GM21619 (cell line): ENCODE results near the gene YY1.
A peak's percentile ranks its signal among the peaks of the same experiment; 100 is the strongest.
"Not testable (repeated sequence)": the region's sequence is repeated elsewhere in the genome, so short reads cannot be mapped to it uniquely, and the experiment has no call there.

Experiments used
- ATAC-seq: cut with Tn5 transposase; IDR thresholded peaks from one replicate; pipeline ENCODE4 v1.9.1; 2021; ENCODE audit not compliant: unreplicated experiment

Gene YY1

GRCh38 chr14:100238419-100239210 lies at the start of gene YY1:
Gene YY1 (plus strand): TSS chr14:100239144. CDS start chr14:100239245, 101 bp downstream.
- ATAC-seq, result peak; percentile 73

- ATAC-seq, result no peak
Observed at GRCh38 chr14:100190126-100190525, 48.8 kb upstream of the YY1 start.

GRCh38 chr14:100191584-100192249 lies 47.2 kb upstream of the YY1 start:
- no peak for ATAC-seq

GRCh38 chr14:100192250-100192671 lies 46.7 kb upstream of the YY1 start:
- ATAC-seq, result no peak

GRCh38 chr14:100192672-100193416 lies 46.1 kb upstream of the YY1 start:
- ATAC-seq, result peak; percentile 99

DNA sequence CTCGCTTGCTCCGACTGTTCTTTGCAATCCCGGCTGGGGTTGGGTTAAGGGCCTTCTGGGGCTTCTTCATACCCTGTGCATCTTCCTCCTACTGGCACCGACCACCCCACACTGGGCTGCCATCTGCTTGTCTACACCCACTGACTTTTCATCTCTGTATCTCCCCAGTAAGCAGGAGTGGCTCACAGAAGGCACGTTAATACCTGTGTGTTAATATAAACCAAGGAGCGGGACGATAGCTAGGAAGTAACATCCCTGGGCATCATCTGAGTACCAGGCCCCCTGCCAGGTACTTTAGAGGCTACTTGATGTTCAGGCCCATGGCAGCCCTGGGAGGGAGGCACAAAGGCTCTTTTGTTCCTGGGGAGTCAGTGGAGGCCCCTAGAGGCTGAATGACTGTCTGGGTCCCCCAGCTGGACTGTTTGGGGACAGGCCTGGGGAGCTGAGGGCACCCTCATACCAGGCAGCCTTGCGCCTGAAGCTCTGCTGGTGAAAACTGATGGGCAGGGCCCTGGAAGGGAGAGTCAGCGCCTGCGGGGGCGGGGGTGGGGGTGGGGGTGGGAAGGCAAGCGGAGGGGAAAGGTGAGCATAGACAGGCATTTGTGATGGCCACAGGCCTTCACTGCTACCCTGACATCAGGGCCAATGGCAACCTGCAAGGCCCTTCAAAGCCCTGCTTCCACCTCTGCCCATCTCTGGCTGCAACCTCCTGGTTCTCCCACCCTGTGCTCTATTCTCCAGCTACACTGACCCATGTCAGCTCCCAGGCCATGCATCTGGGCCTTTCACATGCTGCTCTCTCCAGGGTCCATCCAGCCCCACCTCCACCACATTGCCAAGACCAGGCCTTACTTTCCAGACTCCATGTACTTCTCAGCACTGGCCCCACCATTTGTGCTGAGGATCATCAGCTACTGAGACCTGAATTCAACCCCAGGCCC lies 45.3 kb upstream of the YY1 start:
- no peak for ATAC-seq

GRCh38 chr14:100199240-100199860 lies 39.6 kb upstream of the YY1 start:
- no peak for ATAC-seq

- no peak for ATAC-seq
Observed at GRCh38 chr14:100200311-100200710, 38.6 kb upstream of the YY1 start.

DNA sequence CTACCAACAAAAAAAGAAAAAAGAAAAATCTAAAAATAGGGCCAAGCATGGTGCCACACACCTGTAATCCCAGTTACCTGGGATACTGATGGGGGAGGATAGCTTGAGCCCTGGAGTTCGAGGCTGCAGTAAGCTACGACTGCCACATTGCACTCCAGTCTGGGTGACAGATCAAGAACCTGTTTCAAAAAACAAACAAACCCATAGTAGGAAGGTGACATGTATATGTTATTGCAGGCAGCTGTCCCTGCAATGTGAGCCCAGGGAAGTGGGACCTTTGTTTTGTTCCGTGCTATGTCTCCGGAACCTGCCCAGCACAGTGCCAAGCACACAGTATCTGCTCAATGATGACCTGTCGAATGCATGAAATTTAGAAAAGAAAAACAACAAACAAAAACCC lies 37.2 kb upstream of the YY1 start:
- ATAC-seq, result no peak

- no peak for ATAC-seq
Observed at GRCh38 chr14:100202712-100203111, 36.2 kb upstream of the YY1 start.

GRCh38 chr14:100203146-100203545 lies 35.8 kb upstream of the YY1 start:
- no peak for ATAC-seq

DNA sequence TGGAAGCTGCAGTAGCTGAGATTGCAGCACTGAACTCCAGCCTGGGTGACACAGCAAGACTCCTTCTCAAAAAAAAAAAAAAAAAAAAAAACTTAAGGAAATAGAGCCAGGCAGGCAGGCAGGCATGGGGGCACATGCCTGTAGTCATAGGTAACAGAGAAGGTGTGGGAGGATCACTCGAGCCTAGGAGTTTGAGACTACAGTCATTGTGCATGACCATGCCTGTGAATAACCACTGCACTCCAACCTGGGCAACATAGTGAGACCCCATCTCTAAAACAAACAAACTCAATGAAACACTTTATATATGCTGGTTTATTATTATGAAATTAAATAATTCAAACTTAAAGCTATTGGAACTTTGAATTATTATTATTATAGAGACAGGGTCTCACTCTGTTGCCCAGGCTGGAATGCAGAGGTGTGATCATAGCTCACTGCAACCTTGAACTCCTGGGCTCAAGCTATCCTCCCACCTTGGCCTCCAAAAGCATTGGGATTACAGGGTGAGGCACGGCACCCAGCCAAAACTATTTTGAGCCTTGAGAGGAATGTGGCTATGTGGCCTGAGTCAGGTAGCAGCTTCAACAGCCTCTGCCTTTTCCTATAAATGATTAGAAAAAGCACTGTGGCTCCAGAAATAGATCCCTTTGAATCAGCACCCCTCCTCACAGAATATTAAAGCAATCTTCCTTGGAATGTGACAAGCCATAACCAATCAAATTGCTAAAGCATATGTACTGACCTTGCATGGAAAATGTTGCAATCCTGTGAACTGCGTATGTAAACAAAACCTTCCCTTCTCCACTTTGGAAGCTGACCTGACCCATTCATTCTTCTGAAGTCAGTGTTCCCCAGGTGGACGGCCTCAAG lies 34.7 kb upstream of the YY1 start:
- no peak for ATAC-seq

GRCh38 chr14:100204835-100205167 lies 34.1 kb upstream of the YY1 start:
- not testable (repeated sequence) for ATAC-seq

DNA sequence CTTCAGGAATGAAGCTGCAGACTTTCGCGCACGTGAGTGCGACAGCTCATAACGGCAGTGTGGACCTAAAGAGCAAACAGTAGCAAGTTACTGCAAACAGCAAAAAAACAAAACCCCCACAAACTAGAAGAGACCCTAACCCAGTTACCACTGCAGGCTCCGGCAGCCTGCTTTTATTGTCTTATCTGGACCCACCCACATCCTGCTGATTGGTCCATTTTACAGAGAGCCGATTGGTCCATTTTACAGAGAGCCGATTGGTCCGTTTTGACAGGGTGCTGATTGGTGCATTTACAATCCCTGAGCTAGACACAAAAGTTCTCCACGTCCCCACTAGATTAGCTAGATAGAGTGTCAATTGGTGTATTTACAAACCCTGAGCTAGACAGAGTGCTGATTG lies 31.4 kb upstream of the YY1 start:
- not testable (repeated sequence) for ATAC-seq

DNA sequence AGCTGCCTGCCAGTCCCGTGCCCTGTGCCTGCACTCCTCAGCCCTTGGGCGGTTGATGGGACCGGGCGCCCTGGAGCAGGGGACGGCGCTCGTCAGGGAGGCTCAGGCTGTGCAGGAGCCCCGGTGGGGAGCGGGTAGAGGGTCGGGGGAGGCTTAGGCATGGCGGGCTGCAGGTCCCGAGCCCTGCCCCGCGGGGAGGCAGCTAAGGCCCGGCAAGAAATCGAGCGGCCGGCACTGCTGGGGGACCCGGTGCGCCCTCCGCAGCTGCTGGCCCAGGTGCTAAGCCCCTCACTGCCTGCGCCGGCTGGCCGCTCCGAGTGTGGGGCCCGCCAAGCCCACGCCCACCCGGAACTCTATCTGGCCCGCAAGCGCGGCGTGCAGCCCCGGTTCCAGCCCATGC lies 30.8 kb upstream of the YY1 start:
- not testable (repeated sequence) for ATAC-seq

- ATAC-seq, result no peak
Observed at GRCh38 chr14:100211366-100211765, 27.6 kb upstream of the YY1 start.

GRCh38 chr14:100211893-100212292 lies 27.1 kb upstream of the YY1 start:
- no peak for ATAC-seq

DNA sequence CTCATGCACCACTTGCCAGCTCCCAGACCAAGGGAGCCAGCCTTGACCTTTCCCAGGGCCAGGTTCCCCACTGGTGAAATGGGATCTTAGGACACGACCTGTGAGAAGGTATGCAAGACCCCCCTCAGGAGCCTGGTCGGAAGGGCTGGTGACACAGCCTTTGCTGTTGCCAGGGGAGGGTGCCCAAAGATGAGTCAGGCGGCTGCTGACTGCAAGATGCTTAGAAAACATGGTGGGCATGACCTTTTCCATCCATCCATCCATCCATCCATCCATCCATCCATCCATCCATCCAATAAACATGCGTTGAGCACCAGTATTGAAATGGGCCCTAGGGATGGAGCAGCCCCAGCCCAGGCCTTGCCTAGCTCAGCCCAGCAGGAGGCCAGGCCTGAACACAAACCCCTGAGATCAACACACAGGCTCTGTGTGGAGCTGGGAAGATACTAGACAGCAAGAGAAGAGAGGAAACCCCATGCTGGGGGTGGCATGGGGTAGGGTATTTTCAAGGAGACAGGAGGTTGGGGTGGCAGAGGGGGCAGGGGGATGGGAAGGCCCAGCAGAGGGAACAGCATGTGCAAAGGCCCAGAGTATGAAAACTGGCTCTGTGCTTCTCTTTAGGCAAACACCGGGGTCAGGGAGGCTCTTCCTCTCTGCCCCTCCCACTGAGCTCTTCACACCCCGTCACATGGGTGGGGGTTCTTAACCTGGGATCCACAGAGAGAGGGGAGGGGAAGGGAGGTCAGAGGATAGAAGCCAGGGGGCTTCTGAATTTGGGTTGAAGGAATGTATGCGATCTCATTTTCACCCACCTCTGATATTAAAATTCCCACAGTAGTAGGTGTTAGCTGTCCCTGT lies 26.2 kb upstream of the YY1 start:
- no peak for ATAC-seq

- no peak for ATAC-seq
Observed at GRCh38 chr14:100213587-100213955, 25.4 kb upstream of the YY1 start.
